SH-SY5Y (cell line): ENCODE measurements around the gene NFIA.

Experiments used
- GATA2 ChIP-seq: IDR thresholded peaks from 2 replicates; pipeline ENCODE4 v1.6.1; 2011; ENCODE audit warnings: mild to moderate bottlenecking, low read depth, low read length
- GATA3 ChIP-seq: IDR thresholded peaks from 2 replicates; pipeline ENCODE4 v1.6.1; 2011; ENCODE audit warnings: low read depth, mild to moderate bottlenecking, low read length, moderate library complexity

DNA sequence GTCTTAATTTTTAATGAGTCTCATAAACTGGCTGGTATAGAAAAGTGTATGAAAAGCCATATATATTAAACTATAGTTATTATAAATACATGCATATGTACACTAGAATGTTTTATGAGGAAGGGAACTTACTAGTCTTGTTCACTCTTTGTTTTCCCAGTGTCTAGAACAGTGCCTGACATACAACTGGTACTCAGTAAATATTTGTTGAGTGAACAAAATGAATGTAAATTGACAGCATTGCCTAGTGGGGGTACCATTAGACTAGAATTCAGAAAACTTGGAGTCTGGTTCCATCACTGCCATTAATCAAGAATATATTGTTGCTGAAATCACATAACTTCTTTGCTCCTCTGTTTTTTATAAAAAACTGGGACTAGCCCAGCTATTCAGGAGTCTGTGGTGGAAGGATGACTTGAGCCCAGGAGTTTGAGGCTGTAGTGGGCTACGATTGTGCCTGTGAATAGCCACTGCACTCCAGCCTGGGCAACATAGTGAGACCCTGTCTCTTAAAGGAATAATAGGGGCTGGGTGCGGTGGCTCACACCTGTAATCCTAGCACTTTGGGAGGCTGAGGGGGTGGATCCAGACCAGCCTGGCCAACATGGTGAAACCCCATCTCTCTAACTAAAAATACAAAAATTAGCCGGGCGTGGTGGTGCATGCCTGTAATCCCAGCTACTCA is 51.1 kb downstream of the NFIA start:
- TF ChIP-seq GATA2 (no peak), GATA3 (no peak)
